Lower leg skin (tissue), 3 donors: ENCODE measurements around the gene EDN1.

Experiments
- CTCF ChIP-seq, 3 donors: fragments of 450-650 bp; IDR thresholded peaks; one replicate each; pipeline ENCODE4 v1.5.1; 2016; ENCODE audit warnings: antibody characterized with exemption in 3 of 3, mild to moderate bottlenecking in 3 of 3, moderate library complexity in 2 of 3
- POLR2A ChIP-seq, 2 donors: fragments of 450-650 bp; IDR thresholded peaks; one replicate each; pipeline ENCODE4 v1.6.1; 2016 to 2017; ENCODE audit warnings: antibody characterized with exemption in 2 of 2, mild to moderate bottlenecking in 1 of 2, moderate library complexity in 1 of 2

DNA sequence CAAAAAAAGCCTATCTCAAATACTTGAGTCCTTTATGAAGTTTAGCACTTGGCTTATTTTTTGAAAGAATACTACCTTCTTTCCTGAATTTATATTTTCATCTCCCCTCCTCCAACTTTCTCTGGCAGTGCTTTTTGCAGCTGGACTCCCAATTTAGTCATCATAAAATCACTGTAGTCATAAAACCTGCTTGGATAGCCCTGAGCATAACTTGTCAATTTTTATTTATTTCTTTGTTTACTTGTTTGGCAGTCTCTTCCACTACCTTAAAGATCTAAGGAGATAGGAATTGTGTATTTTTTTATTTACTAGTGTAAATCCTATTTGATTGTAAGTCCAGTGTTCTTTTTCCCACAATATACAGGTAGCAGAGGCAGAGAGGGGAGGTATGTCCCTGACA lies 11.2 kb upstream of the EDN1 start:
- TF ChIP-seq CTCF (IDR thresholded peaks at IDR 0.05): no peak
- TF ChIP-seq POLR2A (IDR thresholded peaks at IDR 0.05): no peak
